Epithelial cell of proximal tubule (primary cell): ENCODE measurements around the gene TMEM220. TPM values are rescaled to one million over a fixed set of nuclear protein-coding genes. Genes with fewer than 3 reads are reported as not detected.
A peak's percentile ranks its signal among the peaks of the same experiment; 100 is the strongest.

Experiments used
- DNase-seq: peaks from one replicate; pipeline ENCODE4 v3.0.0-alpha.2; 2011; ENCODE audit warnings: low read depth
- H3K4me3 ChIP-seq: 2 replicates; pipeline ENCODE4 v1.5.1; 2011; ENCODE audit warnings: low read depth, mild to moderate bottlenecking, low read length
- CTCF ChIP-seq: conservative IDR thresholded peaks from 2 replicates; pipeline ENCODE4 v1.5.1; 2012; ENCODE audit warnings: low read depth, mild to moderate bottlenecking, low read length
- total RNA-seq: library from RNA; depleted of rRNA; stranded (reverse); fragments of >200 nt; gene quantifications from 2 replicates; pipeline ENCODE4 v1.2.3, GENCODE V29; 2015

TMEM220 gene
- total RNA-seq, 1 donor from 2014 or later = not detected

- TF ChIP-seq CTCF = no peak
- no peak for DNase-seq
- H3K4me3 ChIP-seq = no peak overlapping the region
Observed at GRCh38 chr17:10756185-10756584, 26.4 kb upstream of the TMEM220 start.

DNA sequence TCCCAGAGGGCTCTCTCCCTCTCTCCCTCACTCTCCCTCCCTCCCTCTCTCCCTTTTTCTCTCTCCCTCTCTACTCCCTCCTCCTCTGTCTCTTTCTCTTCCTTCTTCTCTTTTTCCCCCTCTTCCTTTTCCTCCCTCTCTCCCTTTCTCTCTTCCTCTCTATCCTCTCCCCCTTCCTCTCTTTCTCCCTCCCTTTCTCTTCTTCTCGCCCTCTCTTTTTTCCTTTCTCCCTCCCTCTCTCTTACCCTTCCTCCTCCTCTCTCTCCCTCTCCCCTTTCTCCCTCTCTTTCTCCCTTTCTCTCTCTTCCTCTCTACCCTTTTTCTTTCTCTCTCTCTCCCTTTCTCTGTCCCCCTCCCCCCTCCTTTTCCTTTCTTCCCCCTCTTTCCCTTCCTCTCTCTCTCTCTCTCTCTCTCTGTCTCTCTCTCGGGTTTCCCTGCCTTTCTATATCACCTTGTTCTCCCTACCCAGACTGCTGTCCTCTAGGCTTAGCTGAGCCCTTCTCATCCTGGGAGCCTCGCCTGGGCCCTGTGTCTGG is 25.8 kb upstream of the TMEM220 start:
- DNase-seq = no peak
- TF ChIP-seq CTCF = no peak
- no peak overlapping the region for H3K4me3 ChIP-seq

- H3K4me3 ChIP-seq = no peak overlapping the region
- DNase-seq = no peak
- TF ChIP-seq CTCF = no peak
Observed at GRCh38 chr17:10754861-10755591, 25.2 kb upstream of the TMEM220 start.

- DNase-seq = no peak
- no peak overlapping the region for H3K4me3 ChIP-seq
- peak; percentile 61 for TF ChIP-seq CTCF
Observed at GRCh38 chr17:10754109-10754508, 24.3 kb upstream of the TMEM220 start.

DNA sequence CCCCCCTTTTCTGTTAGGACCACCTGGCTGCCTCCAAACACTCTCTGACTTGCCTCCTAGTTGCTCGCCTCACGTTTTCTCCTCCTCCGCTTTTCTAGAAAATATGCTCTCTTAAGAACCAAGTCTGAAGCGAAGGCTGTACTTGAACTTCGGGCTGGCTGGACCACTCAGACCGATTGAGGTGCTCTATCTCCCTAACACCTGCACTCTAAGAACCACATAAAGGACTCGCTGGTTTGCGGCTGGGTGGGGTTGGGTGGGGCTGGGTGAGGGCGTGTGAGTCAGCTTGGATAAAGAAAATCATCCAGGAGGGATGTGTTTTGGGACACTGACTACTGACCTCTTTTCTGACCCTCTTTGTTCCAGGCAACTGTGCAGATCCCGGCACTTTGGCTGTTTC is 22.9 kb upstream of the TMEM220 start:
- no peak for TF ChIP-seq CTCF
- DNase-seq = no peak
- H3K4me3 ChIP-seq = no peak overlapping the region

DNA sequence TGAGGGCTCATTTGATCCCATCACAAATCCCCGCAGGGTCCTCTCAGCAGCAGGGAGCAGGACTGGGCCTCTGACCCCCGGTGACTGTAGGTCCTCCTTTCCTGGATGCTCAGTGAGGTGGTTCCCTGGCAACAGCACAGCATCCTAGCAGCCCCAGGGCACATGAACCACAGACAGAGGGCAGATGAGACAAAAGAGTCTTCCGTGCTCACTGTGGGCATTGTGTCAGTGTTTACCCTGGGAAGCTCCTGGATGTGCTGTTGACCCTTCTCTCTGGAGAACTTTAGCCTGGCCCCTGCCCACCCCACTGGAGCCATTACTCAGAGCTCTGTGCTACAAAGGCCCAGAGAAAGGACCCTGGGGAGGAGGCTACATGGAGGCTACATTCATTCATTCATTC is 21.7 kb upstream of the TMEM220 start:
- no peak for TF ChIP-seq CTCF
- no peak overlapping the region for H3K4me3 ChIP-seq
- no peak for DNase-seq

GRCh38 chr17:10750210-10750609 is 20.4 kb upstream of the TMEM220 start:
- TF ChIP-seq CTCF = no peak
- no peak overlapping the region for H3K4me3 ChIP-seq
- DNase-seq = no peak
